SK-N-SH treated with all-trans-retinoic acid at 6 μM for 48 hours (cell line): ENCODE data around the gene CACNA1G.

Experiments used
- ATAC-seq: fragments of 200-7000 bp; cut with Tn5 transposase; 3 replicates; pipeline ENCODE4 v1.9.1; 2020; ENCODE audit warnings: mild to moderate bottlenecking, moderate library complexity
- BACH2 ChIP-seq: fragments of 250-450 bp; sonication (Bioruptor Pico); IDR thresholded peaks from 2 replicates; pipeline ENCODE4 v1.9.0; 2021; ENCODE audit warnings: mild to moderate bottlenecking, borderline replicate concordance
- CREB5 ChIP-seq: fragments of 250-450 bp; sonication (Bioruptor Pico); IDR thresholded peaks from 2 replicates; pipeline ENCODE4 v1.5.1; 2020; ENCODE audit warnings: low read depth, mild to moderate bottlenecking, moderate library complexity
- CSDC2 ChIP-seq: fragments of 250-450 bp; sonication (Bioruptor Pico); IDR thresholded peaks from 2 replicates; pipeline ENCODE4 v1.5.0; 2020; ENCODE audit warnings: mild to moderate bottlenecking, moderate library complexity
- CSRNP3 ChIP-seq: fragments of 250-450 bp; sonication (Bioruptor Pico); IDR thresholded peaks from 2 replicates; pipeline ENCODE4 v1.5.1; 2021; ENCODE audit warnings: mild to moderate bottlenecking, moderate library complexity
- ESRRG ChIP-seq: fragments of 250-450 bp; sonication (Bioruptor Pico); IDR thresholded peaks from 2 replicates; pipeline ENCODE4 v1.6.1; 2021; ENCODE audit warnings: mild to moderate bottlenecking
- GLIS3 ChIP-seq: fragments of 250-450 bp; sonication (Bioruptor Pico); IDR thresholded peaks from 2 replicates; pipeline ENCODE4 v1.5.0; 2020; ENCODE audit warnings: mild to moderate bottlenecking, moderate library complexity
- ISL1 ChIP-seq: fragments of 250-450 bp; sonication (Bioruptor Pico); IDR thresholded peaks from 2 replicates; pipeline ENCODE4 v2.1.2; 2022; ENCODE audit warnings: mild to moderate bottlenecking, moderate library complexity
- OSR1 ChIP-seq: fragments of 250-450 bp; sonication (Bioruptor Pico); IDR thresholded peaks from 2 replicates; pipeline ENCODE4 v1.8.0; 2022; ENCODE audit warnings: moderate library complexity, mild to moderate bottlenecking, inconsistent platforms
- PATZ1 ChIP-seq: fragments of 250-450 bp; sonication (Bioruptor Pico); IDR thresholded peaks from 2 replicates; pipeline ENCODE4 v1.8.0; 2020; ENCODE audit warnings: mild to moderate bottlenecking, moderate library complexity, borderline replicate concordance
- POU6F1 ChIP-seq: fragments of 250-450 bp; sonication (Bioruptor Pico); IDR thresholded peaks from 2 replicates; pipeline ENCODE4 v1.8.0; 2021; ENCODE audit warnings: low read depth, mild to moderate bottlenecking, moderate library complexity, borderline replicate concordance
- PPARA ChIP-seq: fragments of 250-450 bp; sonication (Bioruptor Pico); IDR thresholded peaks from 2 replicates; pipeline ENCODE4 v1.5.0; 2020; ENCODE audit warnings: mild to moderate bottlenecking, borderline replicate concordance
- RARB ChIP-seq: fragments of 250-450 bp; sonication (Bioruptor Pico); IDR thresholded peaks from 2 replicates; pipeline ENCODE4 v1.8.0; 2021; ENCODE audit warnings: mild to moderate bottlenecking, moderate library complexity
- SNAI2 ChIP-seq: fragments of 250-450 bp; sonication (Bioruptor Pico); IDR thresholded peaks from 2 replicates; pipeline ENCODE4 v1.5.0; 2020; ENCODE audit warnings: mild to moderate bottlenecking, moderate library complexity
- TCF4 ChIP-seq: fragments of 250-450 bp; sonication (Bioruptor Pico); IDR thresholded peaks from 2 replicates; pipeline ENCODE4 v1.8.0; 2021; ENCODE audit warnings: mild to moderate bottlenecking, moderate library complexity, borderline replicate concordance
- TOX ChIP-seq: fragments of 250-450 bp; sonication (Bioruptor Pico); IDR thresholded peaks from 2 replicates; pipeline ENCODE4 v1.8.0; 2021; ENCODE audit warnings: mild to moderate bottlenecking, moderate library complexity, borderline replicate concordance
- ZC3H10 ChIP-seq: fragments of 250-450 bp; sonication (Bioruptor Pico); IDR thresholded peaks from 2 replicates; pipeline ENCODE4 v1.5.1; 2021; ENCODE audit warnings: mild to moderate bottlenecking, moderate library complexity
- ZFP3 ChIP-seq: fragments of 250-450 bp; sonication (Bioruptor Pico); IDR thresholded peaks from 2 replicates; pipeline ENCODE4 v1.5.0; 2020; ENCODE audit warnings: mild to moderate bottlenecking, moderate library complexity
- ZNF565 ChIP-seq: fragments of 450-650 bp; formaldehyde crosslinking; conservative IDR thresholded peaks from 2 replicates; pipeline ENCODE4 v1.5.0; 2020; ENCODE audit warnings: low read depth, mild to moderate bottlenecking, moderate library complexity
- ZNF70 ChIP-seq: fragments of 450-650 bp; formaldehyde crosslinking; IDR thresholded peaks from 2 replicates; pipeline ENCODE4 v1.5.0; 2020; ENCODE audit warnings: mild to moderate bottlenecking, moderate library complexity
- ZNF8 ChIP-seq: fragments of 450-650 bp; formaldehyde crosslinking; IDR thresholded peaks from 2 replicates; pipeline ENCODE4 v1.5.0; 2020; ENCODE audit warnings: mild to moderate bottlenecking, moderate library complexity

The CACNA1G gene

GRCh38 chr17:50658616-50659015 is 98.1 kb downstream of the CACNA1G start:
- no peak for ATAC-seq
- TF ChIP-seq SNAI2 (CRISPR knock-in tag) (no peak), PATZ1 (CRISPR knock-in tag) (no peak), POU6F1 (CRISPR knock-in tag) (no peak), ZFP3 (CRISPR knock-in tag) (no peak), ZNF70 (CRISPR knock-in tag) (no peak), BACH2 (CRISPR knock-in tag) (no peak), OSR1 (CRISPR knock-in tag) (no peak), ESRRG (no peak), ZNF565 (CRISPR knock-in tag) (no peak), CSDC2 (CRISPR knock-in tag) (no peak), RARB (CRISPR knock-in tag) (no peak), GLIS3 (CRISPR knock-in tag) (no peak)

- TF ChIP-seq ZNF8 (no peak), GLIS3 (CRISPR knock-in tag) (no peak), BACH2 (CRISPR knock-in tag) (no peak), TOX (CRISPR knock-in tag) (no peak), POU6F1 (CRISPR knock-in tag) (no peak), ISL1 (CRISPR knock-in tag) (no peak), RARB (CRISPR knock-in tag) (no peak), PATZ1 (CRISPR knock-in tag) (no peak), ZNF565 (CRISPR knock-in tag) (no peak), ZNF70 (CRISPR knock-in tag) (no peak), ESRRG (no peak), TCF4 (CRISPR knock-in tag) (no peak), ZFP3 (CRISPR knock-in tag) (no peak)
These were observed 98.7 kb downstream of the CACNA1G start for GRCh38 chr17:50659179-50659578.

GRCh38 chr17:50660042-50660886 is 99.7 kb downstream of the CACNA1G start:
- peak; percentile 57 for ATAC-seq
- TF ChIP-seq ZFP3 (CRISPR knock-in tag) (peak; percentile 76), ESRRG (no peak)

More at GRCh38 chr17:50659179-50659578, 98.7 kb downstream of the CACNA1G start:
- no peak for ATAC-seq

GRCh38 chr17:50660887-50661345 is 100.4 kb downstream of the CACNA1G start:
- TF ChIP-seq TCF4 (CRISPR knock-in tag) = no peak
- peak; percentile 4 for ATAC-seq

- peak; percentile 4 for ATAC-seq
- TF ChIP-seq PATZ1 (CRISPR knock-in tag) = no peak
- no peak for TF ChIP-seq ZNF8
- TF ChIP-seq CREB5 (CRISPR knock-in tag) = no peak
- no peak for TF ChIP-seq TOX (CRISPR knock-in tag)
- TF ChIP-seq CSRNP3 (CRISPR knock-in tag) = no peak
- no peak for TF ChIP-seq ZC3H10 (CRISPR knock-in tag)
- no peak for TF ChIP-seq ZFP3 (CRISPR knock-in tag)
- no peak for TF ChIP-seq PPARA (CRISPR knock-in tag)
- TF ChIP-seq SNAI2 (CRISPR knock-in tag) = no peak
- no peak for TF ChIP-seq GLIS3 (CRISPR knock-in tag)
- TF ChIP-seq ESRRG = no peak
These were observed 100.8 kb downstream of the CACNA1G start for GRCh38 chr17:50661348-50661747.
